NCI-H2029 treated with DMSO at 0.1 percent for 48 hours (cell line): ENCODE measurements around the gene RBBP5.

Experiments
- DNase-seq: peaks from one replicate; lab custom pipeline; 2025; lab: John Stamatoyannopoulos, UW

Gene RBBP5

DNA sequence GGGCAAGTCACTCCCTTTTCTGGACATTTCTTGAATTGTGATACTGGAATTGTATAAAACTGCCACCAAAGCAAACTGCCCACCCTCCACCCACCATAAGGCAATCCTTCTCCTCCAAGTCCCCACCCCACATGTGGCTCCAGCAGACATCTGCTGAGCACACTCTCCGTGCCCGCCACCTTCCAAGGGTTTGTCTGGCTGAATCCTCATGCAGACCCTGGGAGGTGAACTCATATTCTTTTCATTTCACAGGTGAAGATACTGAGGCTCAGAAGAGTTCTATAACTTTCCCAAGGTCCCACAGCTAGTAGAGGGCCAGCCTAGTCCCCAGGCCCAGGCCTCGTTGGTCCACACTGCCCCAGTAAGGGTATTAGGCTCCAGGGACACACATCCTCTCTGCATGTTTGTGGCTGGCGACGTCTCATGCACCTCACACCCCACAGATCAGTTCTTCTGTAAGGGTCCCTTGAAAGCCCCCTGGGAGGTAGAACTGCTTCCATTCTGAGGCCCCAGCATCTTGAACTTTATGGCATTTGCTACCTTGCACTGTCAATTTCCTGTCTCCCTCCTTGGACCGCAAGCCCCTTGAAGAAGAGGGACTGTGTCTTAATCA lies 64.7 kb downstream of the RBBP5 start:
- DNase-seq: no peak

DNA sequence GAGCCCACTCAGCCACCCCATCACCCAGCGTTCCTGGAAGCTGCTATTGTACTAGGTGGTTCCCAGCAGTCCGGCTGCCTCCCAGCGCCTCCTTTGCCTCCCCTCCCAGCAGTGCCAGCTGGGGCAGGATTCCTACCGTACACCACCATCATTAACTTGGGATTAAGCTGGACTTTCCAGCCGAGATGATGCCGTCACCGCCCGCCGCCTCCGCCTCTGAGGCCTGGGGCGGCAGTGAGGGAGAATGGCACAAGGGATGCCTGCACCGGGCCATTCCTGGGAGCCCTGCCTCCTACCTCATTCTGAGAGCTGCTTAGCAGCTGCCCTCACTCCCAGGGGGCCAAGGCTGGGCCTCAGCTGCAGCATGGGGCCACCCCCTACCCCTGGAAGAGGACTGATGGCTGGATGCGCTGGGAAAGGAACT lies 65.6 kb downstream of the RBBP5 start:
- no peak for DNase-seq

- no peak for DNase-seq
These were observed 67.8 kb downstream of the RBBP5 start for GRCh38 chr1:205054013-205054412.

DNA sequence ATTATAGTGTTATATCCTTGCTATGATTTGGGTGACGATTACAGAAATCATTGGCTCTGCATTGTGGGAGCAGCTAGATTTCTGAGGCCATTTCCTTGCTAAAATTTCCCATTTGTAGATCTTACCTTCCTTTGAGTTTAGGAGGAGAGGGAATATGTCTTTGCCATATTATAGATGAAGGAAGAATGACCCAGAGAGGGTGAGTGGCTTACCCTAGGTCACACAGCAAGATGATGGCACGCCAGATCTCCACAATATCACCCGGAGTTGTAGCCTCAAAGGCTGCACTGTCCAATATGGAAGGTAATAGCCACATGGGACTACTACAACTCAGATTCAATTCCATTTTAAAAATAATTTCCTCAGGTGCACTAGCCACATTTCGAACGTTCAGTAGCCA lies 68.5 kb downstream of the RBBP5 start:
- no peak for DNase-seq

- DNase-seq: no peak
These were observed 69.1 kb downstream of the RBBP5 start for GRCh38 chr1:205052690-205053089.

GRCh38 chr1:205049479-205049878 lies 72.3 kb downstream of the RBBP5 start:
- DNase-seq: no peak

DNA sequence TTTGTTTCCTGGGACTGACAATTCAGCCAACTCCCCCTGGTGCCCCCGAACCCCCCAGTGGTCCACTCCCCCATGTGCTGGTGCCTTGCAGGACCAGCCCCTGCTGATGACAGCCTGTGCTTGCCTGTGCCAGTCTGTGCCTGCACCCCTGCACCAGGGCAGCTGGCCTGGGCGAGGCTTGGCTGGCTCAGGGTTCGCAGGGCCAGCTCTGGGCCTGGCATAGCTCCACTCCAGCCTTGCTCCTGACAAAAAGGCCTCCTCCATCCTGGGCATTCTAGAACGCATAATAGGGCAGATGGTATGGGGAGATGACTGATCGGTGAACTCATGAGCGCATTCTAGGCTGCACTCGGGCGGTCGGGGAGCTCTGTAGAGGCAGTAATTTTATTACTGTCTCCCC lies 73.4 kb downstream of the RBBP5 start:
- no peak for DNase-seq

- no peak for DNase-seq
These were observed 74.0 kb downstream of the RBBP5 start for GRCh38 chr1:205047764-205048231.

DNA sequence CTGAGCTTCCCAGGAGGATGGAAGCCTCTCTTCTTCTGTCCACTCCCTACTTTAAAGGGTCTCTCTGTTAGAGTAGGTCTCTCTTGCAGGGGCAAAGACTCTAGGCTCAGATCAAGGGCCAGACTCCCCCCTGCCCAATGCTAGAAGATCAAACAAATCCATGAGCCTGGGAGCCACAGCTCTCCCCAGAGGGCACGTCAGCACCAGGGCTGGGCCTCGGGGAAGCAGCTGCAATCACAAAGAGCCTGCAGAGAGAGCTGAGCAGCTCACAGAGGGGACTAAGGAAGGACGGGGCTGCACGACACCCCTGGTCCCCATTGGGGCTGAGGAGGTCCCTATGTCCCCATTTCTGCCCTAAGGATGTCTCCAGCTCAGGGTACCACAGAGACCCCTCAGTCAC lies 74.9 kb downstream of the RBBP5 start:
- no peak for DNase-seq

- no peak for DNase-seq
These were observed 76.6 kb downstream of the RBBP5 start for GRCh38 chr1:205045146-205045545.

DNA sequence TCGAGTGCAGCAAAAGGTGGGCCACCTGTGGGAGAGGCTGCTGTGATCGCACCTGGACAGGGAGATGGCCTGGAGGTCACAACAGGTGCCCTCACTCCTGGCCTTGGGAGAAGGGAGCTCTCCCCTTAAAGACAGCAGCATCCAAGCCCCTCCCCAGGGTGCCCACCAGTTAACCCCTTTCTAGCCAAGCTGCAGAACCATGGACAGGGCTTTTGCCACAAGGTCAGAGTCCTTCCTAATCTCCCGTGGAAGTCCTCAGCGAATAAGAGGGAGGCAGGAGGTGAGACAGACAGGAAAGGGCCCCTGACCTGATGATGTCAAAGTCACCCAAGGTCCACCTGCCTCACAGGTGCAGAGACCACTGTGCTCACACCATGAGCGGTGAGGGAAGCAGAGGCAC lies 77.0 kb downstream of the RBBP5 start:
- DNase-seq: no peak

DNA sequence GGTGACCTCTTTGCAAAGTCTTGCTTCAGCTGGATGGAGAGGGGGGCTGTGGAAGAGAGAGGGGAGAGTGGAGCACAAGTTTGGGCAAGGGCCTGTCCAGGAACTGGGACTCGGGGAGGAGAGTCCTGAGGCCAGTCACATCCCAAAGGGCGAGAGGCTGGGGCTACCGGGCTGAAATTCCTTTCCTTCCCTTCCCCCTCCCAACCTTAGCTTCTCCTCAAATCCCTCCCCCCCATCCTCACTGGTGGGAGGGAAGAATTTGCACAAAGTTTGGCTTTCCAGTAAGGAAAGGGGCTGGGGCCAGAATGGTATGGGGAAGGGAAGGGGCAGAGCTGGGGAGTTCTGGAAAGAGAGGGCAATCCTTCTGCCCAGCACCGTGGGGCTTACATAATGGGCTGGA lies 77.9 kb downstream of the RBBP5 start:
- no peak for DNase-seq

DNA sequence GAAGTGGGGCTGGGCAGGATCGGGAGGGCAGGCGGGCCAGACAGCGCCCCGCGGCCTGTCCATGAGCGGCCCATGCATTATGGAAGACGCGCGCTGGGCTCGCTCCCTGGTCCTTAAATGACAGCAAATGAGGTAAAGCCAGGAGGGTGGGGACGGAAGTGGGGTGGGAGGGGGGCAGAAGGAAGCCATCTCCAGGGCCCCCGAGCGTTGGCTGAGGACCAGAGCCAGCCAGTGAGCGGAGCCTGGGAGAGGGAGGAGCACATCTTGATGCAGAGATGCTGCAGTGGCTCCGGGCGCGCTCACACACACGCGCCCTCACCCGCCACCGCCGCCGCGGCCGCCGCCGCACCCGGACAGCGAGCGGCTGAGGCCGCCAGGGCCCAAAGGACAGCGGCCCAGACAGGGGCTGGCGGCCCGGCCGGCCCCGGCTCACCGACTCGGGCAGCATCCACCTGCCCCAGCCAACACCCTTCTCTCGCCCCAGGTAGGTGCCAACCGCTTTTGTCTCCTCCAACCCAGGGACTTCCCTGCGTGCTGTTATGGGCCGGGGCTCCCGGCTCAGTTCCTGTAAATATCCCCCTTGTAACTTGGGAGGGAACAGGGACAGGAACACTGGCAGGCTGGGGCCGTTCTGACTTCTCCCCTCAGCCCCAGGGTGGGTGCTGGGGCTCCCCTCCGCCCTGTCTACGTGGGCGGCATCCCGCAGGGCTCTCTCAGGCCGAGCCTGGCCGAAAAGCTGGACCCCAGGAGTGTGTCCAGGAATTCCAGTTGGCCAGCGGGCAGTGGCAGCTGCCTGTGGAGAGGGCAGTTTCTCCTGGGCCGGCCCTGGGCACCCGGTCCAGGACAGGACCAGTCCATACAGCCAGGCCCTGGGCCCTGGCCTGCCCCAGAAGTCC lies 78.6 kb downstream of the RBBP5 start, which contains the start of gene CNTN2:
Gene CNTN2 (plus strand): TSS at position 302 of the 896 bp plus-strand sequence. CDS start 9,974 bp downstream, outside the sequence.
- DNase-seq: no peak

DNA sequence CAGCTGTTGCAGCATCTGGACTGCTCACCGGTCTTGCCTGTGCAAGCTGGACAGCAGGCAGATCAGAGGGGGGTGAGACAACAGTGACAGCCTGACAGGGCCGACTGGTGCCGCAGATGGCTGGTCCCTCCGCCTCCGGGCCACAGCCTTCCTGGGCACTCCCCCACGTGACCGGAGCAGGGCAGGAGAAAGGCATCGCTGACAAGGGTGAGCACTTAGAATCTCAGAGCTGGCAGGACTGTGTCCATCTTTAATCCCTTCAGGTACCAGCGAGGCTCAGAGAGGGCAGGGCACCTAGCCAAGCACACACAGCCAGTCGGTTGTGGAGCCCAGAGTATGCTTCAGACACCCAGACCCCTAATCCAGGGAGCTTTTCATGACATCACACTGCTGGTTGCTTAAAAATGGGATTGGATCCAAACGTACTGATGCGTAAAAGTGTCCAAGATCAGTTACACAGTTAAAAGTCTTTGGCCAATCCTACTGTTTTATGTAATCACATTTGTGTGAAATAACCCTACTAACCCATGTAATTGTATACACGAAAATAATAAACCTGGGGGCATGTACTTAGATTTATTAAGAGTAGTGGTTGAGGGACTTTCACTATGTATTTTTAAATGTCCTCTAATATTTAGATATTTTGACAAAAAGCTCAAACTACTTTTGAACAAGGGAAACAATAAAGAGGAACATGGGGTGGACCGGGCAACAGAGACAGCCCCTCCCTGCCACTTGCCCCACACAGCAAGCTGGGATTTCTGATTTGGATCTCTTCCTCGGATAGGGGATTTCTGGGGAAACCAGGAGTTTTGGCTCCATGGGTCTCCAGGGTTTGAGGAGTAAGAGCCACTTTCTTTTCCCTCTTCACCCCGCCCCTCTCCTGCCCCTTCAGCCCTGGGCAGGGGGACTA lies 79.5 kb downstream of the RBBP5 start:
- DNase-seq: no peak

DNA sequence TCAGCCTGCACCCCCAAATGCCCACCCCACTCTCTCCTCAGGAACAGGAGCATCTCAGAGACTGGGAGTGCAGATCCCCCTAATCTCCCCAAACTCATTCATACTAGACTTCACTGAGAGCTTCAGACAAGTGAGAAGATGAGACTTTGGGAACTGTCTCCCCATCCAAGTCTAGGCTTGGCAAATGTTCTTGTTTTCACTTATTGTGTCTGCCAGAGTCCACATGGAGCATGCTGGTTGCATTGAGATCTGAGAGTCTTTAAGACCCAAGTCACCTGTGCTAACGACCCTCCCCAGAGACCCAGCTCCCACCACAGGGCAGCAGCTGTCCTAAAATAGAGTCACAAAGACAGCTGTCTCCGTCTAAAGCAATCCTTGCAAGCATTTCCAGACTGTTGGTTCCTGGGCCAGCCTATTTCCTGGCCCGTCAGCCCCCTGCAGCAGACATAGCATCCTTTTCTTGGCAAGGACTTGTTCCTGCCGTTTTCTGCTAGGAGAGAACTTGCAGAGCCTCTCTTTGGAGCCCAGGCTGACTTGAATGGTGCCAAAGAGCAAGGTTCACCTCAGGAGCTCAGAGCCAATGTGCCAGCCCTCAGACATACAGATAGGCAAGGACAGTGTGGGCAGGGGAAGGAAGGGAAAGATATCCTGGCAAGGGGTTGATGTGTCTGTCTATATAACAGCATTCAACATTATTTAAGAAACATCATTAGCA lies 80.6 kb downstream of the RBBP5 start:
- no peak for DNase-seq

- DNase-seq: no peak
These were observed 83.5 kb downstream of the RBBP5 start for GRCh38 chr1:205038132-205038786.

GRCh38 chr1:205037539-205037938 lies 84.2 kb downstream of the RBBP5 start:
- DNase-seq: no peak
